OCI-LY3 (cell line): ENCODE measurements around the gene C19orf25.

Source experiments
- CTCF ChIP-seq: fragments of 200-600, 300-600 bp; sonication (generic); IDR thresholded peaks from 2 replicates; pipeline ENCODE4 v1.5.1; 2014; ENCODE audit warnings: antibody characterized with exemption, low read length, low read depth
- EZH2phosphoT487 ChIP-seq: fragments of 200-600 bp; shearing (Covaris generic); IDR thresholded peaks from 2 replicates; pipeline ENCODE4 v1.6.1; 2018; ENCODE audit warnings: antibody characterized with exemption, mixed run types, low read depth

GRCh38 chr19:1457031-1457739 is 21.8 kb downstream of the C19orf25 start:
- TF ChIP-seq CTCF (no peak), EZH2phosphoT487 (no peak)
